Progenitor cell of endocrine pancreas (in vitro differentiated cells): Measurements from ENCODE around the gene KLHDC10. TPM values are rescaled to one million over a fixed set of nuclear protein-coding genes. Genes with fewer than 3 reads are reported as not detected.
"Not testable (repeated sequence)": the region's sequence is repeated elsewhere in the genome, so short reads cannot be mapped to it uniquely, and the experiment has no call there.

Experiments used
- DNase-seq: peaks from one replicate; pipeline ENCODE4 v3.0.0; 2021; ENCODE audit warnings: low spot score; ENCODE audit not compliant: unreplicated experiment
- H3K27ac Mint-ChIP-seq: 2 replicates; pipeline ENCODE4 v1.8.0; 2021; ENCODE audit warnings: mild to moderate bottlenecking, moderate library complexity, mixed read lengths
- H3K27me3 Mint-ChIP-seq: 2 replicates; pipeline ENCODE4 v1.8.0; 2021; ENCODE audit warnings: mixed read lengths
- H3K36me3 Mint-ChIP-seq: 2 replicates; pipeline ENCODE4 v1.8.0; 2022; ENCODE audit warnings: mixed read lengths; ENCODE audit not compliant: insufficient read depth
- H3K4me1 Mint-ChIP-seq: 2 replicates; pipeline ENCODE4 v1.8.0; 2021; ENCODE audit warnings: low read depth, mixed read lengths
- H3K4me3 Mint-ChIP-seq: 2 replicates; pipeline ENCODE4 v1.8.0; 2021; ENCODE audit warnings: low read depth, mild to moderate bottlenecking, moderate library complexity, mixed read lengths
- H3K9me3 Mint-ChIP-seq: 2 replicates; pipeline ENCODE4 v1.8.0; 2021; ENCODE audit warnings: low read depth, mixed read lengths
- CTCF ChIP-seq: fragments of 200-600 bp; sonication (generic); IDR thresholded peaks from one replicate; pipeline ENCODE4 v1.5.0; 2021; ENCODE audit warnings: antibody characterized with exemption, mild to moderate bottlenecking; ENCODE audit not compliant: unreplicated experiment
- total RNA-seq: library from RNA; stranded (reverse); gene quantifications from 2 replicates; pipeline ENCODE4 v1.2.1, GENCODE V29; 2021

KLHDC10 gene
- total RNA-seq, 1 donor from 2014 or later: 50.1 TPM

- TF ChIP-seq CTCF: no peak
- Mint-ChIP-seq H3K4me1 (peaks cover 4% of the 10 kb centered on the region), H3K4me3 (no peak overlapping the region), H3K9me3 (no peaks in the 10 kb centered on the region), H3K27ac (no peak overlapping the region), H3K36me3 (peaks cover 25% of the 10 kb centered on the region), H3K27me3 (no peaks in the 10 kb centered on the region)
- no peak for DNase-seq
These were observed 109.3 kb downstream of the KLHDC10 start for GRCh38 chr7:130179631-130180030.

GRCh38 chr7:130180571-130181262, 110.4 kb downstream of the KLHDC10 start:
- TF ChIP-seq CTCF: no peak
- H3K36me3 Mint-ChIP-seq: peaks cover 25% of the 10 kb centered on the region
- no peaks in the 10 kb centered on the region for H3K9me3 Mint-ChIP-seq
- DNase-seq: no peak
- peaks cover 4% of the 10 kb centered on the region for H3K4me1 Mint-ChIP-seq
- no peaks in the 10 kb centered on the region for H3K27me3 Mint-ChIP-seq
- H3K4me3 Mint-ChIP-seq: no peak overlapping the region
- H3K27ac Mint-ChIP-seq: no peak overlapping the region

- Mint-ChIP-seq H3K27me3 (no peaks in the 10 kb centered on the region), H3K4me1 (peaks cover 4% of the 10 kb centered on the region), H3K9me3 (no peaks in the 10 kb centered on the region), H3K36me3 (peaks cover 25% of the 10 kb centered on the region), H3K4me3 (no peak overlapping the region), H3K27ac (no peak overlapping the region)
- TF ChIP-seq CTCF: no peak
- no peak for DNase-seq
These were observed 110.9 kb downstream of the KLHDC10 start for GRCh38 chr7:130181263-130181605.

GRCh38 chr7:130182990-130183389, 112.7 kb downstream of the KLHDC10 start:
- Mint-ChIP-seq H3K36me3 (peaks cover 22% of the 10 kb centered on the region), H3K27ac (no peak overlapping the region), H3K4me1 (peaks cover 13% of the 10 kb centered on the region), H3K27me3 (no peaks in the 10 kb centered on the region), H3K4me3 (no peak overlapping the region), H3K9me3 (no peaks in the 10 kb centered on the region)
- no peak for DNase-seq
- TF ChIP-seq CTCF: no peak

GRCh38 chr7:130184349-130184748, 114.0 kb downstream of the KLHDC10 start:
- H3K27ac Mint-ChIP-seq, DNase-seq, H3K4me1 Mint-ChIP-seq, H3K4me3 Mint-ChIP-seq, H3K9me3 Mint-ChIP-seq, H3K27me3 Mint-ChIP-seq: not testable (repeated sequence)
- peaks cover 22% of the 10 kb centered on the region for H3K36me3 Mint-ChIP-seq

Other genes with a start within 250 kb of the KLHDC10 start
- 87.6 and 99.1 TPM in 2 replicates for gene UBE2H, start 117.6 kb upstream of the KLHDC10 start, total RNA-seq
- 31.1 and 32.0 TPM in 2 replicates for gene ZC3HC1, start 19.2 kb upstream of the KLHDC10 start, total RNA-seq
- gene TMEM209, start 134.9 kb downstream of the KLHDC10 start, total RNA-seq: 26.7 and 29.2 TPM in 2 replicates
- not detected in 2 replicates for gene SSMEM1, start 137.3 kb downstream of the KLHDC10 start, total RNA-seq
- 85.0 and 107 TPM in 2 replicates for gene CPA2, start 196.3 kb downstream of the KLHDC10 start, total RNA-seq
- 4.9 and 5.1 TPM in 2 replicates for gene CPA4, start 222.6 kb downstream of the KLHDC10 start, total RNA-seq